Activated CD4-positive, alpha-beta T cell treated with anti-CD3 and anti-CD28 coated beads, Interleukin-2, Interleukin-4, amounts not matched to agents 100 ng/mL and 50 ng/mL, durations not matched to agents 16 hours and 8 hours (primary cell): ENCODE measurements around the gene PDE7B.

Experiments
- DNase-seq: peaks from one replicate; pipeline ENCODE4 v3.0.0-alpha.2; 2020; ENCODE audit warnings: low spot score

Gene PDE7B

DNA sequence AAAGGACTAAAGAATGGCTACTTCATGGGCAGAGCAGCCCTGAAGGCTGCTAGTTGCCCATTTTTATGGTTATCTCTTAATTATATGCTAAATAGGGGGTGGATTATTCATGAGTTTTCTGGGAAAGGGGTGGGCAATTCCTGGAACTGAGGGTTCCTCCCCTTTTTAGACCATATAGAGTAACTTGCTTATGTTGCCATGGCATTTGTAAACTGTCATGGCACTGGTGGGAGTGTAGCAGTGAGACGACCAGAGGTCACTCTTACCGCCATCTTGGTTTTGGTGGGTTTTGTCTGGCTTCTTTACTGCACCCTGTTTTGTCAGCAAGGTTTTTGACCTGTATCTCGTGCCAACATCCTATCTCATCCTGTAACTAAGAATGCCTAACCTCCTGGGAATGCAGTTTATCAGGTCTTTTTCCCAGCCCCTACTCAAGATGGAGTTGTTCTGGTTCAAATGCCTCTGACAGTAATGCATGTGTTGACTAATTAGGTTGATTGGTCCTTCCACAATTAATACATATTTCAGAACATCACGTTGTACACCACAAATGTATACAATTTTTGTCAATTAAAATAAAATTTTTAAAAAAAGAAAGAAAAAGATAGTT is 139.5 kb downstream of the PDE7B start:
- no peak for DNase-seq

DNA sequence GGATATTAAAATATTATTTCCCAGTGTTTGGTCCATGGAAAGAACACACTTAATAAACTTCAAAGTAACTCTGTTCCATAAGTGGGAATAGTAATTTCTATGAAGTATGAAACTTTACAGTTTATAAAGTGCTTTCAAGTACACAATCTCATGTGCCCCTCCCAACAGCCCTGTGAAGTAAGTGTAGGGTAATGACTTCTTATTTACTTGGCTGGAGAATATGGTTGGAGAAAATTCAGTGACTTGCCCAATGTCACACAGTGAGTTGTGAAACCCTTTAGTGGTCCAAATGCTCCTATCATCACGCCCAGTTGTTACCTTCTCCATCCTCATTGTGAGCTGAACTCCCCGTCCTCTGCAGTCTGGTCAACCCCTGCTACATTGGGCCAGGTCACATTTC is 141.2 kb downstream of the PDE7B start:
- DNase-seq = no peak

DNA sequence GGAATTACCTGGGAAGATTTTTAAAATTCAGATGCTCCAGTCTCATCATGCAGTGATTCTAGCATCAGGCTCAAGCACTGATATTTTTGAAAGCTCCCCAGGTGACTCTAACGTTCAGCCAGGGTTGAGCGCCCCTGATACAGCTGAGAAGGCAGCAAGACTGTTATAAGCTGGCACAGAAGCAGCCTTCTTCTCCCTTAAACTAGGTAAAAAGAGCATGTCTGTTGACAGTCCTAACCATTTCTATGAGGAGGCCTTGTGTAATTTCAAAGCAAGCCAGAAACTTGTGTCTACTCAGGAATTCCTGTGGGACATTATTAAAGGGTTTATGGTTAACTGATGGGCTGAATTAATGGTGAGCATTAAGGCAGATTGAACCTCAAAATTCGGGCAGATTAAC is 141.9 kb downstream of the PDE7B start:
- no peak for DNase-seq

DNA sequence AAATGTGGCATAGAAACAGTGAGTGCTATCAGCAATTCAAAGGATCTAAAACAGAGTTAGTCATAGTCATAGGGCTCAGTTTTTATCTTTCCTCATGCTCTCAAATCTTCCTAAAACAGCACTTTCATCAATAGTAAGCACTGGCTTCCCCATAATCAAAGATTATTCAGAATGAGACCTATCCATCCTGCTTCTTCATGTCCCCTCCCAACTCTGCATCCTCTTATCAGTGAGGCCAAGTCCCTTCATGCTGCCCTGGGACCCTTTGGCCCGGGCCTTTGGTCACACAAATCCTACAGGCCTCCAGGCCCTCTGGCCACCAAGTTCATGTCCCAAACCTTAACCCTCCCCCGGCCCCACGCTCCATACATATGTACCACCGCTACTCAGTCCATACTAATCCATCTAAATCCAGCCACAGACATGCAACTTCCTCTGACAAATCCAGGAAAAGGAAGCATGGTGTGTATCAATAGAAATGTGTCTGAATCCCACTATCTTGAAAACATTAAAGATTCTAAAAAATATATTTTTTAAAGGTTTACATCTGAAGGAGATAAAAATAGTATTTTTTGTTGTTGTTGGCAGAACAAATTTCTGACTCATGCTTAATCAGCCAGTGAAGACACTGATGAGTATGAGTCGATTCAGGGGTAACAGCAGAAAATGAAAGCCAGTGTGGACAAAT is 143.5 kb downstream of the PDE7B start:
- no peak for DNase-seq

DNA sequence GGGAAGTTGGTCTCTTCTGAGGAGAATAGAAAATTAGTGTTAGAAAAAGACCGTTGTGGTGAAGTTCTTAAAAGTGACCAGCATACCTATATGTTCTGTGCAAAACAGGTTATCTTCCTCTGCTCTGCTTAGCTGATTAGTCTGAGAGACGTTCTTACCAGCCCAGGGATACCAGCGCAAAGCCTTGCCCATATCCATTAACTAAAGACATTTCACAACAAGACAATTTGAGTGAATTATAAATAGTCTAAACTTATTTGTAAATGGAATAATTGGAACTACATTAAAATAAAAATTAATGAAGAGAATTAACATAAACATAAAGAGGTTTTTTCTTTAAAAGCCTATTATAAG is 144.0 kb downstream of the PDE7B start:
- DNase-seq = no peak

DNA sequence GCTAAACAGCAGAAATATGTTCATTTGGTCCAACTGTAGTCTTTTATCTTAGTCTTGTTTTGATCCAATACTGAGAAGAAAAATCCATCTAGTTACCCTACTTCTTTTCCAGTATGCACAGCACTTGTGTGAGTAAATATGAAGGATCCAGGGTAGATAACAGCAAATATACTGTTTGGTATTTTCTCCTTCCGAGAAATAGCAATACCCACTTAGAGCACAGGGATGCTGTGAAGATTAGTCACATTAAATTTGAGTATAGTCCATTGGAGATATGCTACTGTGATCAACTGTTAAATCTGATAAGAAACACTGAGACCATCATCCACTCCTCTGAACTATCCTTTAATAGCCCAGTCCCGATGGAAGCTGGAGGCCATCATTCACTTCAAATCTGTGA is 145.2 kb downstream of the PDE7B start:
- no peak for DNase-seq

DNA sequence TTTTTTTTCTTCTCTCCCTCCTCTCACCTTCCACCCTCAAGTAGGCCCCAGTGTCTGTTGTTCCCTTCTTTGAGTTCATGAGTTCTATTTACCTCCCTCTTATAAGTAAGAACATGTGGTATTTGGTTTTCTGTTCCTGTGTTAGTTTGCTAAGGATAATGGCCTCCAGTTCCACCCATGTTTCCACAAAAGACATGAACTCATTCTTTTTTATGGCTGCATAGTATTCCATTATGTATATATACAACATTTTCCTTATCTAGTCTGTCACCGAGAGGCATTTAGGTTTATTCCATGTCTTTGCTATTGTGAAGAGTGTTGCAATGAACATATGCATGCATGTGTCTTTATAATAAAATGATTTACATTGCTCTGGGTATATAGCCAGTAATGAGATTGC is 147.9 kb downstream of the PDE7B start:
- no peak for DNase-seq

DNA sequence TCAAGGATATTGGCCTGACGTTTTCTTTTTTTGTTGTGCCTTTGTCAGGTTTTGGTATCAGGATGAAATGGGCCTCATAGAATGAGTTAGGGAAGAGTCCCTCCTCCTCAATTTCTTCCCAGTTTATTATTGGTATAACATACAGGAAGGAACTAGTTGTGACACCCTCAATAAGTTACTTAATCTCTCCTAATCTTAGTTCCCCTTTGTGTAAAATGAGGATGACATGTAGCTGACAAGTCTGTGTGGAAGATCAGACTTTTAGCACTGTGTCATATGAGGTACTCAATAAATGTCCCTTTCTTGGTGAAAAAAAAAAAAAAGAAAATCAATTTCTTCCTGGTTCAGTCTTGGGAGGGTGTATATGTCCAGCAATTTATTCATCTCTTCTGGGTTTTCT is 155.8 kb downstream of the PDE7B start:
- no peak for DNase-seq

DNA sequence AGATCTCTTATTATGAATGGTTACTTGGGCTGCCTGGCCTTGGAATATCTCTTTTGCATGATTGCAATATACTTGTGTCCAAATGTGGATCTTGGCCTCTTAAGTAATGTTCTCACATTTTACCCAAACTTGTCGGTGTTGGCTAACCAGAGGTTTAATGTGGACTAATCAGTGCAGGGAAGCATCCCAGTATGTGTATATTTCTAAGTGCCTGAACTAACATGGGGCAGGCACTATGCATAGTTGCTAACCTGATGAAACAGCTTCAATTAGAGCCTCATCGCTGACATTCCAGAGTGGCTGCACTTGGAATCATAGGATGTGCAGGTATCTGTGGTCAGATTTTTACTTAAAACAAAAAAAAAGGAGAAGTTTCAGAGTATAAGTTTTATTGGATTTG is 160.0 kb downstream of the PDE7B start:
- no peak for DNase-seq

DNA sequence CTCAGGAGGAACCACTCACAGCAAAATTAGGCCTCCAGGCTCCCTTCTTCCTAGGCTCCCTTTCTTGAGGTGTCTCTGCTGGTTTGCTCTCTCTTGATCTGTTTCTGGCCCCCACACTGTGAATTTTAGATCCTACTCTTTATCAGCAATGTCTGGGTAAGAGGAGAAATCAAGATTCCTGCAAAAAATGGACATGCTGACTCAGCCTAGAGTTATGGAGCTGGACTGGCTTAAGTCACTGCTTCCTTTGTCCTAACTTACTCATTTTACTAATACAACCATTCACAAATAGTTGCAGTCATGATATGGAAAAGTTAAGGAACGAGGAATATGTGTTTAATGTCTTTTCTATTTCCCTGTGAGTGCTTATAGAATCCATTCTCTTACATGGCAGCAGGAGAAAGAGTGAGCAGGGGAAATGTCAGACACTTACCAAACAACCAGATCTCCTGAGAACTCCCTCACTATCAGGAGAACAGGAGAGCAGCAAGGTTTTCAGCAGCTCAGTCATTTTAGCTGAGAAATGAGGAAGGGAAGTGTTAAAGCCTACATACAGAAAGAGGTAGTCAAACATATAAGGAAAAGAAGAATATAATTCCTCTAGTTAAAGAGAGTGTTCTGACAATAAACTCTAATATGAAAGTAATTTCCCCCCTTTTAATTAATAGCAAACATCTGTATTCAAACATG is 160.8 kb downstream of the PDE7B start:
- DNase-seq = no peak

DNA sequence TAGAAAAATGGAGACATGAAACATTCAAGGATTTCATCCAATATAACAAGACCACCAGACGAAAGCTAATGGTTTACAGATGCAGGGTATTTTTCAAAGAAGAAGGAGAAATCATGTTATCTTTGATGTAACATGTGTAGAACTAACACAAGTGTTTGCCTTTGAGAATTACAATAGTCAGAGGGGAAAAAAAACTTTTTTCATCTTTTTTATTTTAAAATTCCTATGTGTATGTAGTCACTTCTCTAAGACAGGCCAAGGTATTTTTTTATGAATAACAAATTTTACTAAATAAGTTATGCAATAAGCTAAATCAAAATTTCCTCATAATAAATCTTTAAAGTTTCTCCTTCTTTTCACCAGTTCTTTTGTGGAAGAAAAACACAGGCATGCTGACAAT is 161.4 kb downstream of the PDE7B start:
- DNase-seq = no peak

DNA sequence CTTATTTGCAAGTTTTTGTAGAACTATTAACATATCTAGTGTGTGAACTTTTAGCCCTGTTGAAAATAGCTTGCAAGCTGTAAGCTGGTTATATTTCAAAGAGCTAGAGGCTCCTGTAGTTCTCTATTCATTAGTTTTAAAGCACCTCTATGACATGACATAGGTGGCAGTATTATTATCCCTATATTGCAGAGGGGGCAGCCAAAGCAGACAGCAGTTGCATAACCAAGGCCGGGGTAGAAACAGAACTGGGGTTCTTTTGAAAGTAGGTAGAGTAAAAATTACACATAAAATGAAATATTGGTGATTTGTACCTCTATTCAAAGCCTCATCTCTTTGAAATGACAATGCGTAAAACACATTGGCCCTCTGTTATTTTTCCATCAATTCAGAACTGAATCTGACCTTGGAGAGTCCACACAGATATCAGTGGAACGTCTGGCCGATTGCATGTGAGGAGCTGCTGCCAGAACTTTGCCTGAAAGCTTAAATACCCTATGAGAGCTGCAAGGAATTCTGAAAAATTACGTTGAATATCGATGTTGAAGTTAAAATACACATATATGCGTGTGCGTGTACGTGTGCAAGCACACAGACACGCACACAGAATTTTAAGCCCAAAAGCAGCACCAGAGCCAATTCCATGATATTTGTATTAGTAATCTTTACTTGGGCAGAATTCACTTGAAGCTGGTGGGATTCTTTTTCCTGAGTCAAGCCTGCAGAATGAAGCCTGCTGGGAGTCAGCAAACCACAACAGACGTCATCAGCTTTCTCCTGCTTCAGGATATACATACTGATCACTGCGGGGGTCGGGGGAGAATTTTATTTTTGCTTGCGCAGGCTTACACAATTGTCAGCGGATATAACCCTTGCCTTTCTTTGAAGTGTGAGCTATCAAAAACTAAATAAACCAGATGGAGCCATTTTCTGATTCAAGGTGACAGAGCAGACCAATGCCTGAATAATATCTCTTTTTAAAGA is 163.2 kb downstream of the PDE7B start:
- no peak for DNase-seq

DNA sequence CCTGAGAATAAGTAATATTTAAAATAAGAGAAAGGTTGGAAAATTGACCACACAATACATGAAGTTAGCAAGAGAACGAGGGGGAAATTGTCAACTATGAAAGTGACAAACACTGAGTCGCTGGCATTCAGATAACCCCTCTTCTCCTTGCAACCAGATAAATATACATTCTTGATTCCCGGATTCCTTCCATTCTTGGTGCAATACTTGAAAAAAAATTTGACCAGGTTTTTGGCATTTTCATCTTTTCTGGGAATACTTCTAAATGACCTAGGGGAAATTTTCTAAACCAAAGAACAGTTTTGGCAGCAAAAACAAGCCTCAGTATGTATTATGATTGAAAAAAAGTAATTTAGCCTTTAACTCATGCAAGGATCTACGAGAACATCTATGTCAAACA is 164.0 kb downstream of the PDE7B start:
- DNase-seq = no peak

DNA sequence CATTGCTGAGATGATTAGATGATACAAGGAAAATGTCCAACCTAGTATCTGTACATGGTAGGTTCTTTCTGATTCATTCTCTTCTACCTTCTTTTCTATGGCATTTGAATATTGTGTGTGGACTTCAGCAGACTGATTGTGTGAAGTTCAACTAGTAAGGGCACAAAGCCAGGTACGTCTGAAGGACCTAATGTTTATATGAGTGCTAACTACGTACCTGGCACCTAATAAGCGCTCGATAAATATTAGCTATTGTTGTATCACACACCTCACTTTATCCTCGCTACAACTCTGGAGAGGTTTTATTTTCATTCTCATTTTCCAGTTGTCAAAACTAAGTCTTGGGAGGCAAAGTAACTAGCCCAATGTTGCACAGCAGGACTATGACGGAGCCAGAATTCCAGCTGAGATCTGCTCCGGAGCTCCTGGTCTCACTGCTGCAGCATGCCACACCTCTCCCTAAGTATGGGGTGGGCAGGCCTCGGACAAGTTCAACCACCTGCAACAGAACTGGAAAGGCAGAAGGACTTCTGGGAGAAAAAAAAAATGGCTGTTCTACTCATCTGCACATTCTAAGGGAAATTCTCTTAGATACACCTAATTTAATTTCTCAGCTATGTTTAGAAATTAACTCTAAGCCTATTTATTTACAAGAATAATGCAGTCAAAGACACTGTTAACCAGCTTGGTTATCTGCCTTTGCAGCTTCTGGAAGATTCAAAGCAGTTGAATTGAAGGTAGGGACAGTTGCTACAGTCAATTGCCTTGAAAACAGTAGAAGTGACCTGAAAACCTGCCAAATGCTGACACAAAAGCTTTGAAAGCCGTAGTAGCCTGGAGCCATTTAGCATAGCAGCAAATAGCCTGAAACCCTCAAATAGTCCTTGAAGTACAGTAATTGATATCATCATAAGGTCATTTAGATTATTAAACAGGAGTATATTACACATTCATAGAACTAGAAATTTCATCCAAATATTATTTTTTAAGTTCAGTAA is 165.0 kb downstream of the PDE7B start:
- no peak for DNase-seq

DNA sequence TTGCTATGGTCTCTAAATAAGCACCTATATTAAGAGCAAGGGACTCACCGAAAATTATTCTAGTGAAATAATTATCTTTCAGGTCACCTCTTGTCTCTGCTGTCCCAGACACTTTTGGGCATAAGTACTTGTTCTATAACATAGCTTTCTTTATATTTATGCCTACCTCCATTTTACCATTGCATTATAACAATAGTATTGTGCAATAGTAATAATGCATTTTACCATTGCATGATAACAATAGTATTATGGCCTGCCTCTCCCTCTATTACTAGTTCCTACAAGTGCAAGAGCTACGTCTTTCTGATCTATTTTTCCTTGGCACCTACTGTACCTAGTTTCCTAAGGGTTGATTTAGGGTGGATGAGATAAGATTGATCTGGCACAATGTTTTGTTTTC is 169.2 kb downstream of the PDE7B start:
- no peak for DNase-seq

DNA sequence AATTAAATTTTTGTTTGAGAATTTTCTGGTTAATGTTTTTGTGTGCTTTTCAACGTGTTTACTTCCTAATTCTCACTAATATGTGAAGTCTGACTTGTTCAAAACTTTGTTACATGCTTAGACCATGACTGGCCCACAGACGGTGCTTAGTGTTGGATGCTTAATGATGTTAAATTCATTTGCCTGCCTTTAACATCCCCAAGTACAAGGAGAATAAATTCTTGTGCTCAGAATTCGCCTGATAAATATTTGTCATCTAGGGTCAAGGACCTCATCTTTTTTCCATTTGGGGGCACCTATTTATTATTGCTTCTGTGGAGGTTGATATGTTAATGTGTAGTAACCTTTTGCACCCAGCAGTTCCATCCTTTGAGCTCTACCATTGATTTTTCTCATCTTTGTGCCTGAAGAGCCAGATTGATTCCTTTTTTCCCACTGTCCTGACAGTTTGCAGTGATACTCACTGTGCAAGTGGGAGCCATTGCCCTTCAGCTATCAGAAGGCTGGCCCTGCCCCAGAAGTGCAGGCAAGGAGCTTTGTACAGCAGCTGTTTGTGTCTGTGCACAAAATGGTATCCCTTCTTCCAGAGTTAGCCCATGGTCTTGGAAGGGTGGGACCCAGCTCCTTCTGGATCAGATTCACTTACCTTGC is 170.8 kb downstream of the PDE7B start:
- no peak for DNase-seq

DNA sequence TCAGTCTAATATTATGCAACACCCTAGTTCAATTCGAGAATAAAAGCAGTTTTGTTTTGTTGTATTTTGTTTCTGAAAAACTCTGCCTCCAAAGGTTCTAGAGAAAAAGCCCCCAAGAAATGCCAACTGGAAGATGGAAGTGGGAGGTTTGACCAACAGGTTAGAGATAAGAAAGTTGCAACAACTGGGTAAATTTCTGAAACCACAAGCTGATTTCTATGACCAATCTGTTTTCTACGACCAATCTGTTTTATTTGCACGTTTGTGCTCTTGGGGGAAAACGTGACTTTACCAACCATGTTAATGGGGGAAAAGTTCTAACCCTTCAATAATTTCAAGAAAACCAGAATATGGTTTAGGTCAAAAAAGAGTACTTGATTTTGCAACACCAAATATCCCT is 173.2 kb downstream of the PDE7B start:
- no peak for DNase-seq

DNA sequence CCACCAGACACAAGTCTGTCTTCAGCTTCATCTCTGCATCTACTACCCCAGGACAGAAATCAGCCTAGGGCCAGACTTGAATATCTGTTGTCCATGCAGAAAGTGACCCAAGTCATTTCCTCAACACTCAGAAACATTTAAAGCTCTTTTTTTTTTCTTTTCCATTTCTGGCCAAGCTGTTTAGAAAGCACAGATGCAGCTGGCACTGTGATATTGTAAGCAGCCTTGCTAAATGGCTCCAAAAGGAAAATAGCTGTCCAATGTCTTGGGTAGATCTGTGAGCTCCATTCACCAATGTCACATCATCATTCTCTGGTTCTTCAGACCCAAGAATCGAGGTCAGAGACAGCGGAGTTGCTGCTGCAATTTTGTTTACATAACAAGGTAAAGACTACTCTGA is 174.2 kb downstream of the PDE7B start:
- DNase-seq = no peak

DNA sequence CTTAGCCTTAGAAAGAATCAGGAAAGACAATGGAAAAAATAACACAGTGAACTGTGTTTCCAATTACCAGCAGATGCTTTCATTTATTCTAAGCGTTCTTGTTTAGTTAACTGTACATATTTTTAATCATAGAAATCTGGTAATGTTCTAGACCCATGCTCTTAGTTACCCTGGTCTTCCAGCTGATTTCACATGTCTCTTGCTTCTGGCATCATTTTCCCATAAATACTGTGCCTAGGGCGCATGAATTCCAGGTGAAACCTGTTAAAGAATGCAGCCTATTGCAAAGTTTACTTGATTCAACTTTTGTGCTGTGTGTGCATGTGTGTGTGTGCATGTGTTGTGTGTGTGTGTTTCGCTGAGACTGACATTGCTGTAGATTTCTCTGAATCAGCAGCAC is 178.6 kb downstream of the PDE7B start:
- DNase-seq = no peak

DNA sequence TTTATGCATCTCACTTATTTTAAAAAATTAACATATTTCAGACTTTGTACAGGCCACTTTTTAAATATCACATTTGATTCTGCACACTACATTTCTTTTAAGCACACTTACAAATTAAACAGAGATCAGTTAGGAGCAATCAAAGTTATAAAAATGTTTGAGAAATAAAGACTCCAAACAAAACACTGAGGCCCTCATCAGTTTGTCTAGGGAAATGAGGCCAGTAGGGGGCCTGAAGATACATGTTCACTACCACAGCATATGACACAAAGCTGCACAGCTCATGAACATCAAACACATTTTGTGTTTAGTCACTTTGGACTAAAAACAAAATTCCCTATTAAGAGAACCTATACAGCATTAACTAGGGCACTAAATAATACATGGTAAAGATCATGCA is 180.5 kb downstream of the PDE7B start:
- DNase-seq = no peak

DNA sequence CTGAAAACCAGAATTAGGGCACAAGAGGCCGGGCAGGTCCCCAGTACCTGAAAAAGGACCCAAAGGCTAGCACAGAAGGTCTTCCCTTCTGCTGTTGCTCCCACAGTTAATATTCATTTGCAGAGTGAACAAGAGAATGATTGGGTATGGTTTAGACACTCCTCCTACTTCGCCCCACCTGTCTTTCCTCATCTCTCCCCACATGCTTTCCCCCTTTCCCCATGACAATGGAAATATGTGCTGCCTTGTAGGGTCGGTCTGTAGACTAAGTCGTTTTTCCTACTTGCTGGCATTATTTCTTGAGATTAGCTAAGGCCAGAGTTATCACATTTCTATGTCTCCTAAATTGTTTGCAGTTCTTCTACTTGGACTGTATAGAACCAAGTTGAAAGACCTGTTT is 181.9 kb downstream of the PDE7B start:
- no peak for DNase-seq
